GM12892 (cell line): ENCODE results near the gene MYBPC3.

ENCODE experiments used
- POLR2A ChIP-seq: IDR thresholded peaks from 2 replicates; pipeline ENCODE4 v1.6.1; 2011; ENCODE audit warnings: low read depth, low read length, control low read depth
- POLR2AphosphoS5 ChIP-seq: IDR thresholded peaks from 2 replicates; pipeline ENCODE4 v1.6.1; 2011; ENCODE audit warnings: low read depth, low read length, control low read depth
- TAF1 ChIP-seq: IDR thresholded peaks from 2 replicates; pipeline ENCODE4 v1.6.1; 2011; ENCODE audit warnings: low read depth, mild to moderate bottlenecking, control low read depth, low read length, borderline replicate concordance

- TF ChIP-seq POLR2A: no peak
- TF ChIP-seq POLR2AphosphoS5: no peak
- no peak for TF ChIP-seq TAF1
These were observed 46.0 kb upstream of the MYBPC3 start for GRCh38 chr11:47398551-47398950.
